Parathyroid adenoma (tissue), 2 donors: ENCODE measurements around the gene LHFPL4.

Experiments
- H2AFZ ChIP-seq: fragments of 300-600 bp; sonication (generic); one replicate; pipeline ENCODE4 v1.7.0; 2017; ENCODE audit warnings: antibody characterized with exemption, mild to moderate bottlenecking
- H3K27ac ChIP-seq: fragments of 300-600 bp; sonication (generic); one replicate; pipeline ENCODE4 v1.7.0; 2017
- H3K27me3 ChIP-seq: fragments of 300-600 bp; sonication (generic); one replicate; pipeline ENCODE4 v1.7.0; 2017; ENCODE audit warnings: low read length; ENCODE audit not compliant: control insufficient read depth, insufficient read depth
- H3K36me3 ChIP-seq: fragments of 300-600 bp; sonication (generic); one replicate; pipeline ENCODE4 v1.7.0; 2017; ENCODE audit warnings: low read length; ENCODE audit not compliant: control insufficient read depth, insufficient read depth
- H3K4me1 ChIP-seq: fragments of 300-600 bp; sonication (generic); one replicate; pipeline ENCODE4 v1.7.0; 2017; ENCODE audit warnings: control low read depth
- H3K4me2 ChIP-seq: fragments of 300-600 bp; sonication (generic); one replicate; pipeline ENCODE4 v1.7.0; 2017; ENCODE audit warnings: low read length
- H3K4me3 ChIP-seq: fragments of 300-600 bp; sonication (generic); one replicate; pipeline ENCODE4 v1.7.0; 2017; ENCODE audit warnings: low read depth, low read length
- H3K79me2 ChIP-seq: fragments of 300-600 bp; sonication (generic); one replicate; pipeline ENCODE4 v1.7.0; 2017; ENCODE audit warnings: control low read depth
- H3K9ac ChIP-seq: fragments of 300-600 bp; sonication (generic); one replicate; pipeline ENCODE4 v1.7.0; 2017; ENCODE audit warnings: mild to moderate bottlenecking
- H3K9me3 ChIP-seq: fragments of 300-600 bp; sonication (generic); one replicate; pipeline ENCODE4 v1.7.0; 2017; ENCODE audit warnings: low read length; ENCODE audit not compliant: control insufficient read depth
- CTCF ChIP-seq: fragments of 300-600 bp; sonication (generic); IDR thresholded peaks from one replicate; pipeline ENCODE4 v1.7.0; 2017; ENCODE audit warnings: antibody characterized with exemption, mild to moderate bottlenecking
- donor health status: primary hyperparathyroidism.

Gene LHFPL4

DNA sequence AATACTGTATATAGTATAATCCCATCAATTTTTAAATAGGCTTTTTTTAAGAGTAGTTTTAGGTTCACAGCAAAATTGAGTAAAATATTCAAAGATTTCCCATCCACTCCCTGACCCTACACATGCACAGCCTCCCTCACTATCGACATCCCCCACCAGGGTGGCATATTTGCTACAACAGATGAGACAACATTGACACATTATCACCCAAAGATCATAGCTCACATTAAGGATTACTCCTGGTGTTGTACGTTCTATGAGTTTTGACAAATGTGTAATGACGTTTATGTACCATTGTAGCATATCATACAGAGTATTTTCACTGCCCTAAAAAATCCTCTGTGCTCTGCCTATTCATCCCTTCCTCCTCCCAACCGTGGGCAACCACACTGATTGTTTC, 39.3 kb downstream of the LHFPL4 start:
- Histone ChIP-seq H3K27me3 (no peaks in the 10 kb centered on the region), H3K9me3 (no peaks in the 10 kb centered on the region), H3K4me2 (no peak overlapping the region), H2AFZ (no peak overlapping the region), H3K9ac (no peak overlapping the region), H3K4me3 (no peak overlapping the region), H3K4me1 (no peaks in the 10 kb centered on the region), H3K36me3 (no peaks in the 10 kb centered on the region), H3K79me2 (no peaks in the 10 kb centered on the region), H3K27ac (no peak overlapping the region)
- TF ChIP-seq CTCF: no peak

GRCh38 chr3:9512456-9513045, 41.1 kb downstream of the LHFPL4 start:
- no peaks in the 10 kb centered on the region for H3K4me1 ChIP-seq
- H3K4me2 ChIP-seq: no peak overlapping the region
- H3K4me3 ChIP-seq: no peak overlapping the region
- H3K36me3 ChIP-seq: no peaks in the 10 kb centered on the region
- no peak overlapping the region for H3K9ac ChIP-seq
- no peak overlapping the region for H2AFZ ChIP-seq
- H3K9me3 ChIP-seq: no peaks in the 10 kb centered on the region
- no peaks in the 10 kb centered on the region for H3K27me3 ChIP-seq
- TF ChIP-seq CTCF: no peak
- no peak overlapping the region for H3K27ac ChIP-seq
- H3K79me2 ChIP-seq: no peaks in the 10 kb centered on the region

DNA sequence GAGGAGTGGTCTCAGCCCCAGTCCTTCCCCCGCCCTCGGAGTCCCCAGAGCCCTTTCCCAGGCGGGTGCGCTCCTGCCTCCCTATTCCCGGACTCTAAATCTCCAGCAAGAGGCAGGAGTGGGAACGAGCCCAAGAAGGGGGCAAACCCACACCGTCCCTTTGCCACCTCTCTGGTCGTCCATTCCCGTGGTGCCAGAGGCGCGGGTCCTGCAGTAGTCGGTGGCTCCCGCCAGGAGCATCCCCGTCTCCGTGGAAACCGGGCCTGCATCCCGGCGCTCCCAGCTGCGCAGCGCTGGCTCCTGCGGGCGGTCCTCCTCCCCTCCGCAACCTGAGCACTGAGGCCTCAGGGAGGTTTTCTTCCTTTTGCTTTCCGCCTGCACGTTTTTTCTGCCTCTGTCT, 44.8 kb downstream of the LHFPL4 start:
- no peaks in the 10 kb centered on the region for H3K27me3 ChIP-seq
- H3K9ac ChIP-seq: no peak overlapping the region
- H3K9me3 ChIP-seq: no peaks in the 10 kb centered on the region
- H3K4me2 ChIP-seq: no peak overlapping the region
- no peak for TF ChIP-seq CTCF
- no peaks in the 10 kb centered on the region for H3K36me3 ChIP-seq
- H3K27ac ChIP-seq: no peak overlapping the region
- H3K4me1 ChIP-seq: peaks cover 3% of the 10 kb centered on the region
- H3K79me2 ChIP-seq: no peaks in the 10 kb centered on the region
- no peak overlapping the region for H2AFZ ChIP-seq
- no peak overlapping the region for H3K4me3 ChIP-seq

DNA sequence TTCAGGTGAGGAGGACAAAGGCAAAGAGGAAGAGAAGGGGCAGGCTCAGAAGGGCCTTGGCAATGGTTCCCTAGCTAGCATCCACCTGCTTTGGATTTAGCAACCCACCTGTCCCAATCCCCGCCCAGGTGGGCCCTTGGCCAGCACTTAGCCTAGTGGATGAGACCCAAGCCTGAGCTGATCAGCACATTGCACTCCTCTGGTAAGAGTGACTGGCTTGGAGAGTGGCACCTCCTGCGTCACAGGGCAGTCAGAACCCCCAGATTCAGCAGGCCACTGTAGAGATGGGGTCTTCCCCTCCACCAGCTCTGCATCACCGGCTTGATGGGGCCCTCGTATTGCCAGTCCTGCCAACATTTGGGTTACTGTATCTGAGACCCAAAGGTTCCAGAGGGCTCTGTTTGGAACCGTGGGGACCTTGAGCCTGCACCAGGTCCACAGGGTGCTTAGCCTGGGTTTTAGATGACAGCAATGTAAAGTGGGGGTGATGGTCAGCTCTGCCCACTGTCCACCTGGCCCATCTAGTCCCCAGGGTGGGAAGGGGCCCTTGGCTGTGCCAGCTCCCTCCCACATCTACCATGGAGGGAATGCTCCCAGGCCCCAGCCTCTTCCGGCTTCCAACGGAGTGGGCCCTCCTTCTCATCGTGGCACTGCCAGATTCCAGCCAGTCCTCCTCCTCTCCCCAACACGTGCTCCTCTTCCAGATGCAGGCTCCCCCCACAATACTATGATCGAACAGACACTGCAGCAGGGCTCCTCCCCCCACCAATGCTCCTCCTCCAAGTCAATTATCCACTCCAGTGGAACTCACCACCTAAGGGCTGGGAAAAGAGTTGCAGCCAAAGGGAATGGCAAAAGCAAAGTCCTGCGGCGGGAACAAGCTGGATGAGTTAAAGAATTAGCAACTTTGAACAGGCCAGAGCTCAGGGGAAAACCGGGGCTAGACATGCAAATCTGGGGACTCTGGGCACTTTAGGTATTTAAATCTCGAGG, 45.7 kb downstream of the LHFPL4 start:
- Histone ChIP-seq H3K4me2 (no peak overlapping the region), H2AFZ (no peak overlapping the region), H3K79me2 (peaks cover 2% of the 10 kb centered on the region), H3K4me1 (peaks cover 3% of the 10 kb centered on the region), H3K27ac (no peak overlapping the region), H3K9me3 (no peaks in the 10 kb centered on the region), H3K27me3 (no peaks in the 10 kb centered on the region), H3K4me3 (no peak overlapping the region), H3K36me3 (no peaks in the 10 kb centered on the region), H3K9ac (no peak overlapping the region)
- no peak for TF ChIP-seq CTCF
